HG02973 (cell line): ENCODE data around the gene CRIP1.

Source experiments
- ATAC-seq: cut with Tn5 transposase; IDR thresholded peaks from one replicate; pipeline ENCODE4 v1.9.1; 2021; ENCODE audit warnings: moderate library complexity; ENCODE audit not compliant: unreplicated experiment

CRIP1 gene

GRCh38 chr14:105531088-105531893 lies 44.6 kb downstream of the CRIP1 start:
- no peak for ATAC-seq

GRCh38 chr14:105531894-105532623 lies 45.4 kb downstream of the CRIP1 start:
- ATAC-seq, result no peak

GRCh38 chr14:105532735-105533141 lies 46.1 kb downstream of the CRIP1 start:
- ATAC-seq, result no peak

GRCh38 chr14:105533391-105533790 lies 46.7 kb downstream of the CRIP1 start:
- no peak for ATAC-seq

- ATAC-seq, result no peak
Observed at GRCh38 chr14:105533811-105534498, 47.3 kb downstream of the CRIP1 start.

- no peak for ATAC-seq
Observed at GRCh38 chr14:105534586-105534985, 47.9 kb downstream of the CRIP1 start.

GRCh38 chr14:105536051-105536450 lies 49.4 kb downstream of the CRIP1 start:
- no peak for ATAC-seq

GRCh38 chr14:105536691-105537579 lies 50.2 kb downstream of the CRIP1 start:
- no peak for ATAC-seq

GRCh38 chr14:105537580-105538474 lies 51.1 kb downstream of the CRIP1 start:
- ATAC-seq, result no peak
